ENCODE measurements around the gene LRRC32. TPM values are rescaled to one million over a fixed set of nuclear protein-coding genes. Genes with fewer than 3 reads are reported as not detected.

The LRRC32 gene
- total RNA-seq, 1 experiment from 2014 or later, result 0.46 TPM

DNA sequence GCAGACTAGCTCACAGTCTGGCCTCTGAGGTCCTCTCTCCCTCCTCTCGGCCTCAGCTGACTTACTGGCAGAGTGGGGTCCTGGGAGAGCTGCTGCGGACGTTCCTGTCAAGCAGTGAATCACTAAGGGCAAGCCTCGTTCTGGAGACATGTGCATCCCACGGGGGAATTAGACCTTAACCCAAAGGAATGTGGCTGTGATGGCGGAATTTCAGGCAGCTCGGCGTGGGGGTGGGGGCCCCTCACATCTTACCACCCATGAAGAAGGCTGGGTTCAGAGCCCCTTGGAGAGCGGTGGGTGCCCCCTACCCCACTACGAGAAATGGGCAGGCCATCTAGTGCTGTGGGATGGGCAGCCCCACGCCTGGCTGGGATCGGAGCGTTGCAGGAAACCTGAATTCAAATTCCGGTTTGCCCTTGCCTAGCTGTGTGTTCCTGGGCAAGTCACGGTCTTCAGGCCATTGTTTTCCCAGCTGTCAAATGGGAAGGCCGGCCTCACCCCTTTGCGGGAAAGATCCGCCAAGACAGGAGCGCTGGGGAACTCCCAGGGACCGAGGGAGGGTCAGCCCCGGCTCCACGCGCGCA lies 554 bp downstream of the LRRC32 start:
- Histone ChIP-seq H2BK15ac (ENCODE audit: low read depth, low read length) (no peak overlapping the region), H3K79me2 (ENCODE audit: insufficient read depth, low read length) (no peaks in the 10 kb centered on the region), H3K79me1 (ENCODE audit: insufficient read depth, low read depth, low read length, poor library complexity, severe bottlenecking) (no peaks in the 10 kb centered on the region), H4K91ac (ENCODE audit: insufficient read length, low read depth, low read length) (no peak overlapping the region), H2AFZ (ENCODE audit: low read length) (no peak overlapping the region), H3K18ac (ENCODE audit: insufficient read length, low read depth, low read length) (no peak overlapping the region), H4K8ac (replicated peaks; ENCODE audit: insufficient read length, low read depth, low read length) (no peak overlapping the region), H2BK20ac (ENCODE audit: low read depth, low read length, poor library complexity, severe bottlenecking) (no peak overlapping the region), H3K27ac (ENCODE audit: insufficient read length, low read depth, low read length) (no peak overlapping the region), H3K56ac (ENCODE audit: insufficient read length, low read depth, low read length) (no peak overlapping the region), H2BK120ac (ENCODE audit: low read depth, low read length, poor library complexity, severe bottlenecking) (no peak overlapping the region), H3K9ac (ENCODE audit: extremely low read depth, insufficient read length, low read length) (no peak overlapping the region), H2BK5ac (ENCODE audit: insufficient read length, low read length) (no peak overlapping the region), H3K4me2 (ENCODE audit: insufficient read depth, insufficient read length, low read length) (peak overlapping the region; percentile 61), H3K14ac (ENCODE audit: insufficient read depth, low read length) (no peak overlapping the region; the same call in 1 of the 2 replicates), H3K9me3 (ENCODE audit: control insufficient read depth, low read depth, low read length) (no peaks in the 10 kb centered on the region), H3K23ac (ENCODE audit: insufficient read length, low read depth, low read length) (no peak overlapping the region), H3K4ac (ENCODE audit: low read depth, low read length) (no peak overlapping the region), H3K27me3 (ENCODE audit: insufficient read depth, low read length) (peaks cover 2% of the 10 kb centered on the region; the same call in 1 of the 2 replicates), H4K5ac (ENCODE audit: insufficient read length, low read depth, low read length) (no peak overlapping the region), H3T11ph (ENCODE audit: low read length) (no peak overlapping the region), H3K23me2 (ENCODE audit: insufficient read length, low read depth, low read length, poor library complexity, severe bottlenecking) (no peaks in the 10 kb centered on the region), H4K20me1 (ENCODE audit: control insufficient read depth, insufficient read depth, insufficient read length) (no peaks in the 10 kb centered on the region), H3K4me1 (ENCODE audit: insufficient read depth, low read length) (no peaks in the 10 kb centered on the region; the same call in 1 of the 2 replicates), H2BK12ac (ENCODE audit: insufficient read length, low read depth, low read length) (no peak overlapping the region), H2AK5ac (ENCODE audit: insufficient read length, low read length) (no peak overlapping the region)
- H3K4me1 Mint-ChIP-seq, result peaks cover 12 to 36% of the 10 kb centered on the region in 2 experiments
- TF ChIP-seq, protein P1, sequence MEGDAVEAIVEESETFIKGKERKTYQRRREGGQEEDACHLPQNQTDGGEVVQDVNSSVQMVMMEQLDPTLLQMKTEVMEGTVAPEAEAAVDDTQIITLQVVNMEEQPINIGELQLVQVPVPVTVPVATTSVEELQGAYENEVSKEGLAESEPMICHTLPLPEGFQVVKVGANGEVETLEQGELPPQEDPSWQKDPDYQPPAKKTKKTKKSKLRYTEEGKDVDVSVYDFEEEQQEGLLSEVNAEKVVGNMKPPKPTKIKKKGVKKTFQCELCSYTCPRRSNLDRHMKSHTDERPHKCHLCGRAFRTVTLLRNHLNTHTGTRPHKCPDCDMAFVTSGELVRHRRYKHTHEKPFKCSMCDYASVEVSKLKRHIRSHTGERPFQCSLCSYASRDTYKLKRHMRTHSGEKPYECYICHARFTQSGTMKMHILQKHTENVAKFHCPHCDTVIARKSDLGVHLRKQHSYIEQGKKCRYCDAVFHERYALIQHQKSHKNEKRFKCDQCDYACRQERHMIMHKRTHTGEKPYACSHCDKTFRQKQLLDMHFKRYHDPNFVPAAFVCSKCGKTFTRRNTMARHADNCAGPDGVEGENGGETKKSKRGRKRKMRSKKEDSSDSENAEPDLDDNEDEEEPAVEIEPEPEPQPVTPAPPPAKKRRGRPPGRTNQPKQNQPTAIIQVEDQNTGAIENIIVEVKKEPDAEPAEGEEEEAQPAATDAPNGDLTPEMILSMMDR (conservative IDR thresholded peaks at IDR 0.05), result no peak
- no peak overlapping the region for H3K27ac Mint-ChIP-seq
- no peaks in the 10 kb centered on the region for H3K9me3 Mint-ChIP-seq
- peak overlapping the region; percentile 56 to 75 for H3K4me3 Mint-ChIP-seq
- no peaks in the 10 kb centered on the region; a peak in 1 of 7 replicates for H3K36me3 Mint-ChIP-seq (ENCODE audit: insufficient read depth in 1 of 3, low read depth in 3 of 3)
- no CpG with 5 or more reads among the region's 24 CpGs for WGBS (ENCODE audit: extremely low coverage, insufficient read length, low lambda C conversion rate)
- H3K27me3 Mint-ChIP-seq (ENCODE audit: low read depth), result peaks cover 40% of the 10 kb centered on the region
- no peak for DNase-seq

Data from H9 (cell line).